SU-DHL-6 (cell line): ENCODE measurements around the gene PSME4.

Experiments used
- H2AFZ ChIP-seq: fragments of 200-600 bp; sonication (generic); 2 replicates; pipeline ENCODE4 v1.6.1; 2014; ENCODE audit warnings: low read depth, mild to moderate bottlenecking, moderate library complexity, mixed read lengths, antibody characterized with exemption, low read length; ENCODE audit not compliant: severe bottlenecking
- H3F3A ChIP-seq: fragments of 200-600 bp; shearing (Covaris generic); 2 replicates; pipeline ENCODE4 v1.6.0; 2016; ENCODE audit warnings: antibody characterized with exemption, mild to moderate bottlenecking; ENCODE audit not compliant: insufficient read depth
- H3K27ac ChIP-seq: fragments of 200-600 bp; sonication (generic); 2 replicates; pipeline ENCODE4 v1.5.1; 2016; ENCODE audit warnings: low read depth, mild to moderate bottlenecking, low read length, moderate library complexity, mixed read lengths
- H3K27me3 ChIP-seq: fragments of 200-600 bp; sonication (generic), shearing (Covaris generic); 2 replicates; pipeline ENCODE4 v1.6.0; 2014; ENCODE audit warnings: mild to moderate bottlenecking, low read length
- H3K36me3 ChIP-seq: fragments of 200-600 bp; sonication (generic); 2 replicates; pipeline ENCODE4 v1.6.1; 2014; ENCODE audit warnings: mild to moderate bottlenecking, low read length, mixed read lengths
- H3K4me2 ChIP-seq: fragments of 300-600, 200-600 bp; shearing (Covaris generic), sonication (generic); 2 replicates; pipeline ENCODE4 v1.6.0; 2014; ENCODE audit warnings: low read length, low read depth, mild to moderate bottlenecking; ENCODE audit not compliant: poor library complexity, severe bottlenecking
- H3K4me3 ChIP-seq: fragments of 200-600 bp; sonication (generic); 2 replicates; pipeline ENCODE4 v1.5.1; 2014; ENCODE audit warnings: antibody characterized with exemption, low read length, mild to moderate bottlenecking, mixed read lengths; ENCODE audit not compliant: insufficient read depth, poor library complexity, severe bottlenecking
- H3K79me2 ChIP-seq: fragments of 200-600 bp; sonication (generic); 2 replicates; pipeline ENCODE4 v1.6.1; 2014; ENCODE audit warnings: mild to moderate bottlenecking, low read length, moderate library complexity; ENCODE audit not compliant: insufficient read depth
- H3K9ac ChIP-seq: fragments of 200-600 bp; sonication (generic); 2 replicates; pipeline ENCODE4 v1.7.0; 2014; ENCODE audit warnings: mild to moderate bottlenecking, low read length
- H3K9me2 ChIP-seq: fragments of 200-600 bp; sonication (generic); replicated peaks from 2 replicates; pipeline ENCODE4 v1.6.1; 2014; ENCODE audit warnings: low read length; ENCODE audit not compliant: insufficient read depth
- H3K9me3 ChIP-seq: fragments of 200-600 bp; sonication (generic); 2 replicates; pipeline ENCODE4 v1.6.1; 2014; ENCODE audit warnings: low read length, mixed read lengths; ENCODE audit not compliant: insufficient read depth
- H4K20me1 ChIP-seq: fragments of 200-600 bp; sonication (generic); 2 replicates; pipeline ENCODE4 v1.6.1; 2014; ENCODE audit warnings: low read depth, mild to moderate bottlenecking, antibody characterized with exemption, low read length, moderate library complexity, mixed read lengths
- EZH2phosphoT487 ChIP-seq: fragments of 200-600 bp; sonication (generic), shearing (Covaris generic); conservative IDR thresholded peaks from 2 replicates; pipeline ENCODE4 v1.6.1; 2018; ENCODE audit warnings: mild to moderate bottlenecking, antibody characterized with exemption, low read length, moderate library complexity, mixed read lengths
- TF ChIP-seq, protein P1 (sequence below): fragments of 200-600 bp; sonication (generic); IDR thresholded peaks from one replicate; pipeline ENCODE4 v1.5.1; 2017; ENCODE audit warnings: antibody characterized with exemption, mild to moderate bottlenecking, low read length, moderate library complexity; ENCODE audit not compliant: insufficient read depth, poor library complexity, severe bottlenecking

PSME4 gene

DNA sequence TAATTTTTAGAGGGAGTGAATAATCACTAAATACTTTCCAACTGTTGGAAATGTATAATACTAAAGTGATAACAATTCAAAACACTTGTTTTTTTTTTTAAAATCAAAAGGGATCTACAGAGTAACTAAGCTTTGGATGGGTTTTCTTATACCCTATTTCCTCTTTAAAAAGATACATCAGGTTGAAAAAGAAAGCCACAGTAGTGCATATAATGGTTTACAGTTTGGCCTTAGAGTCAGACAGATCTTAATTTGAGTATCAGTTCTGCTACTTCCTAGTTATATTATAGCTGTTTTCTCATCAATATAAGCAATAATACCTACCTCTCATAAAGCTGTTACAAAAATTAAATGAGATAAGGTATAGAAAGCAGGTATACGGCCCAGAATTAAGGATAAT lies 28.5 kb downstream of the PSME4 start:
- no peak for TF ChIP-seq EZH2phosphoT487
- TF ChIP-seq, protein P1, sequence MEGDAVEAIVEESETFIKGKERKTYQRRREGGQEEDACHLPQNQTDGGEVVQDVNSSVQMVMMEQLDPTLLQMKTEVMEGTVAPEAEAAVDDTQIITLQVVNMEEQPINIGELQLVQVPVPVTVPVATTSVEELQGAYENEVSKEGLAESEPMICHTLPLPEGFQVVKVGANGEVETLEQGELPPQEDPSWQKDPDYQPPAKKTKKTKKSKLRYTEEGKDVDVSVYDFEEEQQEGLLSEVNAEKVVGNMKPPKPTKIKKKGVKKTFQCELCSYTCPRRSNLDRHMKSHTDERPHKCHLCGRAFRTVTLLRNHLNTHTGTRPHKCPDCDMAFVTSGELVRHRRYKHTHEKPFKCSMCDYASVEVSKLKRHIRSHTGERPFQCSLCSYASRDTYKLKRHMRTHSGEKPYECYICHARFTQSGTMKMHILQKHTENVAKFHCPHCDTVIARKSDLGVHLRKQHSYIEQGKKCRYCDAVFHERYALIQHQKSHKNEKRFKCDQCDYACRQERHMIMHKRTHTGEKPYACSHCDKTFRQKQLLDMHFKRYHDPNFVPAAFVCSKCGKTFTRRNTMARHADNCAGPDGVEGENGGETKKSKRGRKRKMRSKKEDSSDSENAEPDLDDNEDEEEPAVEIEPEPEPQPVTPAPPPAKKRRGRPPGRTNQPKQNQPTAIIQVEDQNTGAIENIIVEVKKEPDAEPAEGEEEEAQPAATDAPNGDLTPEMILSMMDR: no peak
- Histone ChIP-seq H3K9ac (no peak overlapping the region), H3K4me2 (no peak overlapping the region), H3K9me3 (no peaks in the 10 kb centered on the region), H3K27ac (no peak overlapping the region), H4K20me1 (no peaks in the 10 kb centered on the region; the same call in 1 of the 2 replicates), H3F3A (peaks cover 12% of the 10 kb centered on the region; the same call in 1 of the 2 replicates), H3K79me2 (peaks cover 30% of the 10 kb centered on the region), H3K9me2 (no peaks in the 10 kb centered on the region), H3K27me3 (no peaks in the 10 kb centered on the region), H3K4me3 (no peak overlapping the region), H3K36me3 (peaks cover 70% of the 10 kb centered on the region), H2AFZ (no peak overlapping the region)

DNA sequence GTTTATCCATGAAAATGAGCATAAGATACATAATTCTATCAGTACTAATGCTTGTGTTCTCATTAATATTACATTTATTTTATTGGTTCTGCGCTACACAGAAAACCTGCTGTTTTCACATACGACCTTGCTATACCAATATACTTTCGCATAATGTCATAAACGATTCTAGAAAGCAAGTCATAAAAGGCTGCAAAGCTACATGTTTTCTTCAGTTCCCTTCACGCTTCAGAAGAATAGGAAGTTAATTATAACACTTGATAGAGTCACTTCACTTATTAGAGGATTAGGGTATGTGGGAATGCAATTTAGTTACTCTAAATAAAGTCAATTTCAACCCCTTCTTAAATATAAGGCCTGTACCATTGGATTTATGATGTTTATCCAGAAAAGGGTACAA lies 29.0 kb downstream of the PSME4 start:
- H4K20me1 ChIP-seq: no peaks in the 10 kb centered on the region; the same call in 1 of the 2 replicates
- peaks cover 16% of the 10 kb centered on the region; the same call in 1 of the 2 replicates for H3F3A ChIP-seq
- no peak overlapping the region for H3K4me3 ChIP-seq
- H3K9me3 ChIP-seq: no peaks in the 10 kb centered on the region
- H3K79me2 ChIP-seq: peaks cover 30% of the 10 kb centered on the region
- H3K27ac ChIP-seq: no peak overlapping the region
- H3K9me2 ChIP-seq: no peaks in the 10 kb centered on the region
- TF ChIP-seq, protein P1: no peak
- TF ChIP-seq EZH2phosphoT487: no peak
- H3K4me2 ChIP-seq: no peak overlapping the region
- H3K9ac ChIP-seq: no peak overlapping the region
- H2AFZ ChIP-seq: no peak overlapping the region
- H3K36me3 ChIP-seq: peaks cover 76% of the 10 kb centered on the region
- H3K27me3 ChIP-seq: no peaks in the 10 kb centered on the region

DNA sequence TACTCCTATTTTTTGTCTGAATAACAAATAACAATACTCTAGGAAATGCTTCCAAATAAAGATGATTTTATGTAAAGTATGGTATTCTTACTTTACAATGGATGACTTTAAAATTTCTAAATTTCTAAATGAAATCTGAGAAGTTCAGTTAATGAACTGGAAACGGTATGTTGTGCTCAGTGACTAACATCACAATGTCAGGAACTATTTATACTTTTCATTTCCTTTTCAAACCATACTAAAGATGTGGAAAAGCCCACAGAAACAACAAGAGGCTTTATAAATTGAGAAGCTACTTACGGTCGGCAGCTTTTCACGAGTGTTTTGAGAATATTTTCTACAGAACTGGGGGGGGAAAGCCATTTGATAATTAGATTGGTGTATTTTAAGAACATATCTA lies 31.1 kb downstream of the PSME4 start:
- Histone ChIP-seq H3K9ac (no peak overlapping the region), H3K27ac (no peak overlapping the region), H2AFZ (no peak overlapping the region), H3K9me2 (no peaks in the 10 kb centered on the region), H3K79me2 (peaks cover 12% of the 10 kb centered on the region), H3K36me3 (peaks cover 77% of the 10 kb centered on the region), H3K4me3 (no peak overlapping the region), H3F3A (peaks cover 16% of the 10 kb centered on the region; the same call in 1 of the 2 replicates), H3K9me3 (no peaks in the 10 kb centered on the region), H4K20me1 (no peaks in the 10 kb centered on the region), H3K27me3 (no peaks in the 10 kb centered on the region), H3K4me2 (no peak overlapping the region)
- TF ChIP-seq, protein P1: no peak
- no peak for TF ChIP-seq EZH2phosphoT487
